WTC11 (cell line): ENCODE measurements around the gene KRT86.

ENCODE experiments used
- NR1H2 ChIP-seq: sonication (generic); formaldehyde crosslinking; IDR thresholded peaks from 2 replicates; pipeline ENCODE4 v1.9.0; 2021; ENCODE audit warnings: mild to moderate bottlenecking, moderate library complexity, missing genetic modification reagents
- SP1 ChIP-seq: sonication (generic); formaldehyde crosslinking; conservative IDR thresholded peaks from 2 replicates; pipeline ENCODE4 v1.8.1; 2022; ENCODE audit warnings: missing genetic modification reagents
- USF2 ChIP-seq: sonication (generic); formaldehyde crosslinking; IDR thresholded peaks from 2 replicates; pipeline ENCODE4 v1.8.1; 2023; ENCODE audit warnings: mild to moderate bottlenecking, missing genetic modification reagents, moderate library complexity
- TF ChIP-seq, protein P1 (sequence below): sonication (generic); formaldehyde crosslinking; IDR thresholded peaks from 2 replicates; pipeline ENCODE4 v1.8.1; 2023; ENCODE audit warnings: mild to moderate bottlenecking, missing genetic modification reagents, borderline replicate concordance
- TF ChIP-seq, protein P2 (sequence below): fragments of 200-600 bp; IDR thresholded peaks from 2 replicates; pipeline ENCODE4 v1.8.0; 2022; ENCODE audit warnings: antibody characterized with exemption
- TF ChIP-seq, protein P3 (sequence below): sonication (generic); formaldehyde crosslinking; IDR thresholded peaks from 2 replicates; pipeline ENCODE4 v1.8.1; 2022; ENCODE audit warnings: missing genetic modification reagents, borderline replicate concordance

- no peak for TF ChIP-seq NR1H2 (CRISPR knock-in tag)
- TF ChIP-seq SP1 (CRISPR knock-in tag) = no peak
- TF ChIP-seq, protein P1, sequence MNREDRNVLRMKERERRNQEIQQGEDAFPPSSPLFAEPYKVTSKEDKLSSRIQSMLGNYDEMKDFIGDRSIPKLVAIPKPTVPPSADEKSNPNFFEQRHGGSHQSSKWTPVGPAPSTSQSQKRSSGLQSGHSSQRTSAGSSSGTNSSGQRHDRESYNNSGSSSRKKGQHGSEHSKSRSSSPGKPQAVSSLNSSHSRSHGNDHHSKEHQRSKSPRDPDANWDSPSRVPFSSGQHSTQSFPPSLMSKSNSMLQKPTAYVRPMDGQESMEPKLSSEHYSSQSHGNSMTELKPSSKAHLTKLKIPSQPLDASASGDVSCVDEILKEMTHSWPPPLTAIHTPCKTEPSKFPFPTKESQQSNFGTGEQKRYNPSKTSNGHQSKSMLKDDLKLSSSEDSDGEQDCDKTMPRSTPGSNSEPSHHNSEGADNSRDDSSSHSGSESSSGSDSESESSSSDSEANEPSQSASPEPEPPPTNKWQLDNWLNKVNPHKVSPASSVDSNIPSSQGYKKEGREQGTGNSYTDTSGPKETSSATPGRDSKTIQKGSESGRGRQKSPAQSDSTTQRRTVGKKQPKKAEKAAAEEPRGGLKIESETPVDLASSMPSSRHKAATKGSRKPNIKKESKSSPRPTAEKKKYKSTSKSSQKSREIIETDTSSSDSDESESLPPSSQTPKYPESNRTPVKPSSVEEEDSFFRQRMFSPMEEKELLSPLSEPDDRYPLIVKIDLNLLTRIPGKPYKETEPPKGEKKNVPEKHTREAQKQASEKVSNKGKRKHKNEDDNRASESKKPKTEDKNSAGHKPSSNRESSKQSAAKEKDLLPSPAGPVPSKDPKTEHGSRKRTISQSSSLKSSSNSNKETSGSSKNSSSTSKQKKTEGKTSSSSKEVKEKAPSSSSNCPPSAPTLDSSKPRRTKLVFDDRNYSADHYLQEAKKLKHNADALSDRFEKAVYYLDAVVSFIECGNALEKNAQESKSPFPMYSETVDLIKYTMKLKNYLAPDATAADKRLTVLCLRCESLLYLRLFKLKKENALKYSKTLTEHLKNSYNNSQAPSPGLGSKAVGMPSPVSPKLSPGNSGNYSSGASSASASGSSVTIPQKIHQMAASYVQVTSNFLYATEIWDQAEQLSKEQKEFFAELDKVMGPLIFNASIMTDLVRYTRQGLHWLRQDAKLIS = no peak
- TF ChIP-seq, protein P2, sequence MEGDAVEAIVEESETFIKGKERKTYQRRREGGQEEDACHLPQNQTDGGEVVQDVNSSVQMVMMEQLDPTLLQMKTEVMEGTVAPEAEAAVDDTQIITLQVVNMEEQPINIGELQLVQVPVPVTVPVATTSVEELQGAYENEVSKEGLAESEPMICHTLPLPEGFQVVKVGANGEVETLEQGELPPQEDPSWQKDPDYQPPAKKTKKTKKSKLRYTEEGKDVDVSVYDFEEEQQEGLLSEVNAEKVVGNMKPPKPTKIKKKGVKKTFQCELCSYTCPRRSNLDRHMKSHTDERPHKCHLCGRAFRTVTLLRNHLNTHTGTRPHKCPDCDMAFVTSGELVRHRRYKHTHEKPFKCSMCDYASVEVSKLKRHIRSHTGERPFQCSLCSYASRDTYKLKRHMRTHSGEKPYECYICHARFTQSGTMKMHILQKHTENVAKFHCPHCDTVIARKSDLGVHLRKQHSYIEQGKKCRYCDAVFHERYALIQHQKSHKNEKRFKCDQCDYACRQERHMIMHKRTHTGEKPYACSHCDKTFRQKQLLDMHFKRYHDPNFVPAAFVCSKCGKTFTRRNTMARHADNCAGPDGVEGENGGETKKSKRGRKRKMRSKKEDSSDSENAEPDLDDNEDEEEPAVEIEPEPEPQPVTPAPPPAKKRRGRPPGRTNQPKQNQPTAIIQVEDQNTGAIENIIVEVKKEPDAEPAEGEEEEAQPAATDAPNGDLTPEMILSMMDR = no peak
- no peak for TF ChIP-seq USF2 (CRISPR knock-in tag)
- TF ChIP-seq, protein P3, sequence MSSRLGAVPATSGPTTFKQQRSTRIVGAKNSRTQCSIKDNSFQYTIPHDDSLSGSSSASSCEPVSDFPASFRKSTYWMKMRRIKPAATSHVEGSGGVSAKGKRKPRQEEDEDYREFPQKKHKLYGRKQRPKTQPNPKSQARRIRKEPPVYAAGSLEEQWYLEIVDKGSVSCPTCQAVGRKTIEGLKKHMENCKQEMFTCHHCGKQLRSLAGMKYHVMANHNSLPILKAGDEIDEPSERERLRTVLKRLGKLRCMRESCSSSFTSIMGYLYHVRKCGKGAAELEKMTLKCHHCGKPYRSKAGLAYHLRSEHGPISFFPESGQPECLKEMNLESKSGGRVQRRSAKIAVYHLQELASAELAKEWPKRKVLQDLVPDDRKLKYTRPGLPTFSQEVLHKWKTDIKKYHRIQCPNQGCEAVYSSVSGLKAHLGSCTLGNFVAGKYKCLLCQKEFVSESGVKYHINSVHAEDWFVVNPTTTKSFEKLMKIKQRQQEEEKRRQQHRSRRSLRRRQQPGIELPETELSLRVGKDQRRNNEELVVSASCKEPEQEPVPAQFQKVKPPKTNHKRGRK (CRISPR knock-in tag) = no peak
These were observed 34.5 kb downstream of the KRT86 start for GRCh38 chr12:52308806-52309425.
